Endodermal cell (in vitro differentiated cells): ENCODE results near the gene UNC13B. TPM values are rescaled to one million over a fixed set of nuclear protein-coding genes. Genes with fewer than 3 reads are reported as not detected.

Source experiments
- DNase-seq: peaks from one replicate; pipeline ENCODE4 v3.0.0-alpha.2; 2017
- H3K27ac ChIP-seq: 2 replicates; pipeline ENCODE4 v1.5.1; 2013; ENCODE audit warnings: mild to moderate bottlenecking, low read depth, low read length, moderate library complexity
- H3K27me3 ChIP-seq: 2 replicates; pipeline ENCODE4 v1.6.1; 2013; ENCODE audit warnings: mild to moderate bottlenecking, low read length, moderate library complexity; ENCODE audit not compliant: insufficient read depth, control insufficient read depth, poor library complexity, severe bottlenecking
- H3K36me3 ChIP-seq: 2 replicates; pipeline ENCODE4 v1.7.0; 2013; ENCODE audit warnings: mild to moderate bottlenecking, low read length, moderate library complexity; ENCODE audit not compliant: control insufficient read depth, insufficient read depth
- H3K4me1 ChIP-seq: one replicate; pipeline ENCODE4 v1.7.0; 2013; ENCODE audit warnings: low read length; ENCODE audit not compliant: control insufficient read depth, insufficient read depth
- H3K4me3 ChIP-seq: 2 replicates; pipeline ENCODE4 v1.5.1; 2013; ENCODE audit warnings: mild to moderate bottlenecking, low read length, moderate library complexity
- H3K9ac ChIP-seq: 2 replicates; pipeline ENCODE4 v1.6.1; 2013; ENCODE audit warnings: mild to moderate bottlenecking, low read length, moderate library complexity; ENCODE audit not compliant: poor library complexity, severe bottlenecking; ENCODE audit errors: extremely low read depth
- H3K9me3 ChIP-seq: 2 replicates; pipeline ENCODE4 v1.6.1; 2013; ENCODE audit warnings: mild to moderate bottlenecking, low read length, moderate library complexity; ENCODE audit not compliant: control insufficient read depth
- H3K27ac Mint-ChIP-seq: 2 replicates; pipeline ENCODE4 v1.8.0; 2020; ENCODE audit warnings: mixed read lengths
- H3K27me3 Mint-ChIP-seq: 2 replicates; pipeline ENCODE4 v1.8.0; 2021; ENCODE audit warnings: mild to moderate bottlenecking, mixed read lengths; ENCODE audit not compliant: insufficient read depth
- H3K36me3 Mint-ChIP-seq: 2 replicates; pipeline ENCODE4 v1.8.0; 2020; ENCODE audit warnings: low read depth, mixed read lengths
- H3K4me1 Mint-ChIP-seq: 2 replicates; pipeline ENCODE4 v1.8.0; 2020; ENCODE audit warnings: mixed read lengths
- H3K4me3 Mint-ChIP-seq: 2 replicates; pipeline ENCODE4 v1.8.0; 2020; ENCODE audit warnings: mild to moderate bottlenecking, moderate library complexity, mixed read lengths
- H3K9me3 Mint-ChIP-seq: 2 replicates; pipeline ENCODE4 v1.8.0; 2020; ENCODE audit warnings: mild to moderate bottlenecking, mixed read lengths
- CTCF ChIP-seq: fragments of 200-600 bp; sonication (generic); conservative IDR thresholded peaks from 2 replicates; pipeline ENCODE4 v1.5.0; 2021; ENCODE audit warnings: antibody characterized with exemption, mild to moderate bottlenecking
- WGBS, 2 experiments: methylation state at CpG; one replicate each; pipeline versions ENCODE4 v1.1.5 to v1.1.7; 2013; ENCODE audit warnings: missing lambda C conversion rate in 2 of 2, mixed read lengths in 1 of 2; ENCODE audit not compliant: insufficient coverage in 1 of 2, insufficient read length in 1 of 2; 5-methylcytosine and 5-hydroxymethylcytosine counted together
- long read RNA-seq, 4 experiments: library from polyadenylated mRNA in 2 of 4; library from RNA in 1 of 4; library from capped mRNA in 1 of 4; stranded (forward) in 3 of 4; unstranded in 1 of 4; transcript quantifications; one replicate each; pipeline ENCODE4 v2.0.0, GENCODE V29; 2020 to 2021; ENCODE audit warnings: inconsistent platforms in 1 of 4
- polyA plus RNA-seq, 2 experiments: library from polyadenylated mRNA; stranded (reverse); fragments of 50-300 nt; gene quantifications; one replicate each; pipeline ENCODE4 v1.2.3, GENCODE V29; 2013
- total RNA-seq, 2 donors: library from RNA; stranded (reverse); fragmentation: NEBNext Ultra II Directional in 1 of 2; extraction: Animal tissue kit (Norgen Biotek cat#: 25700) in 1 of 2; gene quantifications; 2 replicates in 1 of 2; 3 replicates in 1 of 2; pipeline ENCODE4 v1.2.1, GENCODE V29; 2021

UNC13B gene
- total RNA-seq, result 10 to 100 TPM; 53.9 to 57.2 TPM
- 35.5 TPM for polyA plus RNA-seq (2013, experiment 1 of 2)
- polyA plus RNA-seq (2013, experiment 2 of 2), result 30.9 TPM
- long read RNA-seq, experiment 1, partial matches to known transcripts, result 12 of 24 reads
- long read RNA-seq, experiment 1, other reads (novel, unspliced or antisense), result 12 of 24 reads
- long read RNA-seq, experiment 2, full-length matches to known transcripts, result 28 of 86 reads
- long read RNA-seq, experiment 2, partial matches to known transcripts, result 38 of 86 reads
- long read RNA-seq, experiment 2, other reads (novel, unspliced or antisense), result 20 of 86 reads
- long read RNA-seq, experiment 3, full-length matches to known transcripts, result 27 of 70 reads
- long read RNA-seq, experiment 3, partial matches to known transcripts, result 31 of 70 reads
- long read RNA-seq, experiment 3, other reads (novel, unspliced or antisense), result 12 of 70 reads
- long read RNA-seq, experiment 4, partial matches to known transcripts, result 4 of 7 reads
- long read RNA-seq, experiment 4, other reads (novel, unspliced or antisense), result 3 of 7 reads

GRCh38 chr9:35161713-35162604 lies at the start of gene UNC13B:
Gene UNC13B (plus strand): TSS chr9:35162009. CDS start chr9:35162284, 275 bp downstream.
- peak within 1 kb of the TSS; percentile 95 for H3K4me3 Mint-ChIP-seq
- Histone ChIP-seq H3K9ac (peak within 1 kb of the TSS; percentile 51), H3K27ac (peak within 1 kb of the TSS; percentile 71), H3K4me3 (peak within 1 kb of the TSS; percentile 99), H3K27me3 (no peaks in the 10 kb centered on the region), H3K4me1 (no peaks in the 10 kb centered on the region), H3K9me3 (peaks cover 13% of the 10 kb centered on the region), H3K36me3 (no peaks in the 10 kb centered on the region)
- DNase-seq, result peak; percentile 98
- H3K27ac Mint-ChIP-seq, result peak within 1 kb of the TSS; percentile 96
- H3K4me1 Mint-ChIP-seq, result peaks cover 17% of the 10 kb centered on the region
- H3K36me3 Mint-ChIP-seq, result peaks cover 6% of the 10 kb centered on the region
- peak; percentile 39 for TF ChIP-seq CTCF
- no peaks in the 10 kb centered on the region for H3K27me3 Mint-ChIP-seq
- WGBS, 2 experiments, result 0 to 3% methylated on average over 8 to 70 of the region's 70 CpGs
- H3K9me3 Mint-ChIP-seq, result peaks cover 14% of the 10 kb centered on the region

- Histone ChIP-seq H3K4me3 (peak overlapping the region; percentile 74), H3K9ac (no peak overlapping the region), H3K36me3 (peaks cover 7% of the 10 kb centered on the region), H3K9me3 (no peaks in the 10 kb centered on the region), H3K27ac (peak overlapping the region; percentile 1), H3K27me3 (no peaks in the 10 kb centered on the region), H3K4me1 (peaks cover 12% of the 10 kb centered on the region)
- DNase-seq, result no peak
- WGBS, 2 experiments, result 89 to 100% methylated on average over 2 to 3 of the region's 3 CpGs
- Mint-ChIP-seq H3K27me3 (no peaks in the 10 kb centered on the region), H3K4me3 (no peak overlapping the region), H3K36me3 (peaks cover 10% of the 10 kb centered on the region), H3K27ac (no peak overlapping the region), H3K9me3 (no peaks in the 10 kb centered on the region), H3K4me1 (peaks cover 45% of the 10 kb centered on the region)
- no peak for TF ChIP-seq CTCF
Observed at GRCh38 chr9:35112257-35113020, 49.4 kb upstream of the UNC13B start.
